GM19239 (cell line): ENCODE data around the gene CASP4.

Experiments used
- DNase-seq: peaks from one replicate; pipeline ENCODE4 v3.0.0; 2011; ENCODE audit warnings: low spot score; ENCODE audit not compliant: insufficient read length
- FAIRE-seq: peaks from 2 replicates; lab custom pipeline; 2011; peaks lifted over from hg19 to GRCh38; lab: Jason Lieb, UNC

Gene CASP4

DNA sequence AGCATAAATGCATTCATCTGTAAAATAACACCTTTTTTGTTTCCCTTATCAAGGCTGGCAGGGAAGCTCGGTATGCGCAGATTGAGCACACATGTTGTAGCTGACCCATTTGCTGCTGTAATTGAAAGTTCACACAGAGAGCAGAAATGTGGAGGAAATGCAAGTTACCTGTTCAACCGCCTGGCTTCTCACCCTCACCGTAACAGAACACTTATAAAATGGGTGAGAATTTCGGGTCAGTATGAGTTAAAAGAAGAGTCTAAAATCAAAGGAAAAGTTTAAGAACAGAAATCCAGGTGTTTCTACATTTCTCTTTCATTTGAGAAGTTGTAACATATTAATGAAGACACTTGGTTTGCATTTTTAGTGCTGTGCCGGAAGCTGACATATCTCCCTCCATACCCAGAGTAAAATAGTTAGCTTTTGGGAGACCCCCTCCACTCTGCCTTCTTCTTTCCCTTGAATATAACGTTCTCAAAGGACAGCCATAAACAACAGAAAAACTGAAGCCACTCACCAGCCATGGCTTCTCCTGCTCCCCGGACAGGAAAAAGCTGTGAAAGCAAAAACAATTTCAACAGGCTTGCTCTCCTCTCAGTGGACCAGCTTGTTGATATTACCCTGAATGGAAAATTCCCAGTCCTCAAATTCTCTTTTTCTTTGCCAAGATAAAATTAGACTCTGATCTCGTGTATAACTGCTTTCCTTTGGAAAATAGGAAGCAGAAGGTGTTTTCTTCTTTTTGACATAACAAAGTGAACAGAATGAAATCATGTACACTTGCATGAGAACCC lies 70.3 kb downstream of the CASP4 start, which contains the start of gene CASP12:
TSS of gene CASP12 (minus strand) at position 570 of the 794 bp plus-strand sequence.
- no peak for FAIRE-seq
- no peak for DNase-seq

DNA sequence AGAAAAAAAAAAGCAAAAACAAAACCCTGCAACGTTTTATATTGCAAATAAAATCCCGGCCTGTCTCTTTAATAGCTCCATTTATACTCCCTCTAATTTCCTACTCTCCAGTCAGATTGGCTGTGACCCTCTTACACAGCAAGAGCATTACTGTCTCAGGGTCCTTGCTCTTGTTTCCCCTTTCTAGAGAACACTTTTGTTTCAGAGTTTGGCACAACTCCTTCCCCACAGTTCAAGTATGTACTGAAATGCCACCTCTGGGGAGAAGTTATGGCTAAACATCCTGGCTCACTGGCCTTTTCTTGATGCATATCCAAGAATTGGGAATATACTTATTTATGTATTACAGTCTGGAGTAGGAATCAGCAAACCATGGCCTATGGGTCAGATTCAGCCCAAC lies 72.7 kb downstream of the CASP4 start:
- FAIRE-seq = no peak

DNA sequence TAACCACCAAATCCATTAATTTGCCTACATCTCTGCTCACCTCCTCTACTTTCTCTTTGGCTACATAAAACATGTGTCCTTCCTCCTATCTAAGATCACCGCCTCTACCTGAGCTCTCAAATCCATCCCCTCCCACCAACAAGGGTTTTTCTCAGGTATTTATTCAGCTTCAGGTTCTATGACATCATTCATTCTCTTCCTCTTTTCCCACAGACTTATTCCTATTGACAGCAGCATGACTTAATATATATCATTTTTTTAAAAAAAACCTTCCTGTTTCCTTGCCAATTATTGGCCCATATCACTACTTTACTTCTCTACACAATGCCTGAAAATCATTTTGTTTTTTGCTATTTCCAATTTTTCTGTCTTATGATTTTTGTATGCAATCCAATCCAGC lies 74.5 kb downstream of the CASP4 start:
- no peak for FAIRE-seq
- no peak for DNase-seq

More for the DNA sequence above, 72.7 kb downstream of the CASP4 start:
- DNase-seq = no peak
